C1 segment of cervical spinal cord (tissue), 14 donors: Measurements from ENCODE around the gene ISCA2.
"Not testable (repeated sequence)": the region's sequence is repeated elsewhere in the genome, so short reads cannot be mapped to it uniquely, and the experiment has no call there.

ENCODE experiments used
- DNase-seq, 14 donors: peaks; one replicate each; lab custom pipeline; 2025; lab: John Stamatoyannopoulos, UW

ISCA2 gene

DNA sequence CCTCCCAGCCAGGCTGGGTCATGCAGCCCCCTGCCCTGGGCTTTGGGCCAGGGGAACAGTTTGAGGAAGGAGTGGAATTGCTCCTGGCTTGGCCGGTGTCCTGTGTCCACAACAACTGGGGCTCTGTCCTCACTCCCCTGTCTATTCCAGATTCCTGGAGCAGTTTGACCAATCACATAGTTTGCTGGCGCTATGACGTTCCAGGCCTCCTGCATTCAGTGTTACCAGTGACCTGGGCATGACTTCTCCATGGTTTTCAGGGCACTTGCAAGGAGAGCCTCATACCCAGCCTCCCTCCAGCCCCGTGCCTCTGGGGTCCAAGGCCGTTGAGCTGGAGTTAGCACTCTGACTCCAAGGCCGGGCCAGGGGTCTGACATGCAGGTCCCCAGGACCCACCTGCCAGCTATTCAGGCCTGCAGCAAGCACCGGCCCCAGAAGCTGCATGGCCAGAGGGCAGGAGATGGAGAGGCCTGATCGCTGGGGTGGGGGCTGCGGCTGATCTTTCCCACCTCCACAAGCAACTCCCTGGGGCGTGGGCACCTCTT lies 34.2 kb downstream of the ISCA2 start:
- DNase-seq = no peak

DNA sequence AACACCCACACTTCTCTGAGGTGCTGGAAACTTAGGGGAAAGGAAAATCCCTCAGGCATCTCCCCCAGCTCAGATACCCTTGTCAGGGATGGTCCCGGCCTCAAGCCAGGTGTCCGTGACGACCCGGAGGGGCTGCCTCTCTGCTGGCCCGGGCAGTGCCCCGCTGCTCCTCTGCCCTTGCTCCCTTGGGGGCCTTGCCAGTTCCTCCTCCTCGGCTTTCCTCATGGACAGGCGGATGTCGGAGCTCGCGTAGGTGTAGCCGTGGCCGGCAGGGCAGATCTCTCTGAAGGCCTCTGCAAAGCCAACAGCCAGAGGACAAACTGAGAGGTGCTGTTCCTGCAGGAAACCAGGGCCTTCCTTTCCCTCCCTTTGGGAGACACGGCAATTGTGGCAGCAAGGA lies 34.8 kb downstream of the ISCA2 start:
- DNase-seq = no peak

DNA sequence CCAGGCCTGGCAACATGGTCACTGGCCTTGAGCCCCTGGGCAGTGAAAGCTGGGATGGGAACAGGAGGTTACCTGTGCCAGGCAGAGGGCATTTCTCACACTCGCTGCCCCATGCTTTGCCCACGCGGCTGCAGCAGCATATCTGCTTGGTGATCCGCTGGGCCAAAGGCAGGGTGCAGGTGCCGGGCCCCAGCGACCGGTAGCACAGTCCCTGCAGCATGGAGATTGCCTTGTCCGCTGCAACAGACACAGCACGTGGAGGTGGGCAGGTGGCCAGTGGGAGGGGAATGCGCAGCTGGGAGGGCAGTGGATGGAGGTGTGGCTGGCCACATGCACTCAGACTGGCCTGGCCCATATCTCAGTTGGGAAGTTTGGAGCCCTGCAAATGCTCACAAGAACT lies 35.3 kb downstream of the ISCA2 start:
- DNase-seq = no peak

DNA sequence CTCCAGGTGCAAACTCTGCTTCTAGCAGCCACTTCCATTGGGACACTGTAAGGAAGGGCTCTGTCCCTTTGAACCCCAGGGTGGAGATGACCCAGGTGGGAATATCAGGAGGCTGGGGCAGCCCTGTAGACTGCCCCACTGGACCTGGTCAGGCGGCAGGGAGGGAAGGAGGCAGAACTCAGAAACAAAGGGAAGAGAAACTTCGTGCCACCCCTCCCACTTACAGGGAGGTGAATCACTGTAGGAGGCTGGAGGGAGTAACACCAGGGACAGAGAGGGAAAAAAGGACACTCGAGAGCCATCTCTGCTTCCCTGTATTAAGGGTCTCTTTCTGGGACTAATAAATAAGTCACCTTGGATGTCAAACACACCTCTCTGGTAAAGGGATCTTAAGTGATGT lies 37.4 kb downstream of the ISCA2 start:
- DNase-seq = no peak

DNA sequence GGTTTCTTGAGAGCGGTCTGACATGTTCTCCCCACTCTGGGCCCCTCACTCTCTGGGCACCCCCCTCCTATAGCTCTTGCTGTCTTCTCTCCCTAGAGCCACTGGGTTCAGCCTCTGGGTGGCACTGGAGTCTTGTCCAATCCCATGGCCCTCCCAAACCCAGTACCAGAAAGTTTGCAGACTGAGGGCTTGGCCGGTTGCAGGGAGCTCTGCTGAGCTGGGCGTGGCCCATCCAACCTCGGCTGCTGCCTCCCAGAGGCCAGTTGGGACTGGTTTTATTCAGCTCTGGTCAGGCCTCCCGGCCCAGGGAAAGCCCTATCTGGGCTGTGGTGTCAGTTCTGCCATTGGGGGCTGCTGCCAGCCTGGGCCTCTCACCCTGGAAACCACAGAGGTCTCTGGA lies 37.9 kb downstream of the ISCA2 start:
- DNase-seq = no peak

DNA sequence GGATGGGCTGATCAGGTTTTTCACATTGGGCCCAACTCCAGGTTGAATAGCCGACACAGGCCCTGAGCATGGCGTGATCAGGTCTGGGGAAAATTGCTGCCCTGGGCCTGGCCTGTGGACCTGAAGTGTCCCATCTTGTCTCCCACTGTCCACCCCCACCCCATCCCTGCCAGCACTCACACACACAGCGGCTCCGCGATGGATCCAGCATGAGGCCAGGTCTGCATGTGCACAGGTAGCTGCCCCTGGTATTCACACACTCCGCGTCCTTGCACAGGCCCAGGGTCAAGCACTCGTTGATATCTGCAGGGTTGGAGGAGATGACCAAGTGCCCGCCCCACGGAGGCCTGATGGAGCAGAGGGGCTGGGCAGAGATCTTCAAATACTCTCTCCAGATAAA lies 38.7 kb downstream of the ISCA2 start:
- no peak for DNase-seq

DNA sequence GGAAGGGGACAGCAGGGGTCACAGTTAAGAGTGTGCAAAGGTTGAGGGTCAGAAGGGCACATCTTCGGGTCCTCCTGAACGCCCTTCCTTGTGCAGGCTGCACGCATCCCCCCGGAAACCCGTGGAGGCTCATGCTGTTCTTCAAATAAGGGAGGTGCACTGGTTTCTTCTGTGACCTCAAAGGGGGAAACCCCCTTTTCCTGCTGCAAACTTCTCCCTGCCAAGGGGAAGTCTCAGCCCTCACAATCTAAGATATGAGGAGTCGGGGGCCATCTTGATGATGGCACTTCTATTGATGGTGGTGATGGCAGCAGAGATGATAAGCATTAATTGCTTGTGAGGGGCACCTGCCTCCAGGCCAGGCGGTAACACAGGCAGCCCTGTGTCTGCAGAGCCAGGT lies 40.0 kb downstream of the ISCA2 start:
- DNase-seq = no peak

DNA sequence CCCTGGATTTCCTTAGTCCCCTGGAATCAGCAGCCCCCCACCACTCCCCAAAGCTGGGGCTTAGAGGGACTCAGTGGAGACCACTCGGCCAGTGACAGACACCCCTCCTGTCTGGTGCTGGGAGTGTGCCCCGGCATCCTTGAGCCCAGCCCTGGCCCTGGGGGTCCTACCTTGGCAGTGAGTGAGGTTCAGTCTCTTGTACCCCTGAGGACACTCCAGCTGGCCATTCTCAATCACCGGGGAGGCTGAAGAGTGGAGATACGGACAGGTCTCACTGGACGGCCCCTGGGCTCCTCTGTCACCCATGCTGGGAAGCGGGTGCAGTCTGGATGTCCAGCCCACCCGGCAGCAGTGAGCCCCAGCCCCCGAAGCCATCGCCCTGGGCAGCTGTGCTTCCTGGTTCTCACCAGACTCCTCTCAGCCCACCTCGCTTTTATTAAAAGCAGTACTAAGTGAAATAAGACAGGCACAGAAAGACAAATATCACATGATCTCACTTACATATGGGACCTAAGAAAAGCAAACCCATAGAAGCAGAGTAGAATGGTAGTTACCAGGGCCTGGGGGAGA lies 42.3 kb downstream of the ISCA2 start:
- DNase-seq = no peak

DNA sequence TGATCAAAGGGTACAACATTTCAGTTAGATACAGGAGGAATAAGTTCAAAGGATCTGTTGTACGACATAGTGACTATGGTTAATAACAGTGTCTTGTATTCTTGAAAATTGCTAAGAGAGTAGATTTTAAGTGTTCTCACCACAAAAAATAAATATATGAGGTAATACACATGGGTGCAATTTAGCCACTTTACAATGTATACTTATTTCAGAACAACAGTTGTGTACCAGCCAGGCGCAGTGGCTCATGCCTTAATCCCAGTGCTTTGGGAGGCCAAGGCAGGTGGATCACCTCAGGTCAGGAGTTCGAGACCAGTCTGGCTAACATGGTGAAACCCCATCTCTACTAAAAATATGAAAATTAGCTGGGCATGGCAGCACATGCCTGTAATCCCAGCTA lies 42.8 kb downstream of the ISCA2 start:
- not testable (repeated sequence) for DNase-seq

DNA sequence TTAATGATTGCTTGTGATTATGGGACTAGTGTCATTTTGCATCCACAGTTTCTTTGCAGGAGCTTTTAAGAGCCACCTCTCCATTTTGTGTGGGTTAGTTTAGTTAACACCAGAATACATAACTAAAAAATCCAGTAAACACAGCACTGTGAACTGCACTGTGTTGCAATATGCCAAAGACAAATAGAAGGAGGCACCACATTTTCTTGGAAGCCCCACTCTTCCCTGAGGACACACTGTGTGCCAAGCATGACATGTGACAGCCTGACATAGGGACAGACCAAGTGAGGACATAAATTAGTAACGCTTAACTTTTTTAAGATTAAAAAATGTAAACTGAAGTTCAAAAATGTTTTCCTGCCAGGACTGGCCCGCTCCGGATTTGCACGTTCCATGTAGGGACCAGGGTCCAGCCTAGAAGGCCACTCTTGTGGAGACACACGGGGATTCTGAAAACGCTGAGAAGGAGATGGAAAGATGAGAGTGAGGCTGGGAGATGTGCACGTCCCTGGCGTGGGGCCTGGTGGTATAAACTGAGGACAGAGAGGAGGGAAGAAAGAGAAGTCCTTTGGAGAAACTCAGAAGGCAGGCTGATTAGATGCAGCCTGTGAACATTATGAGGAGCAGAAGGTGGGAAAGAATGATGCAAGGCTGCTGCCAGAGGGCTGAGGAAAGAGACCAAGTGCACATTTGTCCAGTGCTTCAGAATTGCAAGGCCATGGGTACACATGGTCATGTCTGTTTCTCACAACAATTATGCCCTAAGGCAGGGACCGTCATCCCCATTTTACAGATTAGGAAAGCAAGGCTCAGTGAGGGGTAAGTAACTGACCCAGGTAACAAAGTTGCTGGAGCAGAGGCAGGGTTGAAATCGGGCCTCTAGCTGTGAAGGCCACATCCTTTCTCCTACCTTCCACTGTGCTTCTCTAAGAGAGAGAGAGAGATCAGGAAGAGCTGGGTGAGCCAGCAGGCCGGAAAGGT lies 45.1 kb downstream of the ISCA2 start:
- no peak for DNase-seq

DNA sequence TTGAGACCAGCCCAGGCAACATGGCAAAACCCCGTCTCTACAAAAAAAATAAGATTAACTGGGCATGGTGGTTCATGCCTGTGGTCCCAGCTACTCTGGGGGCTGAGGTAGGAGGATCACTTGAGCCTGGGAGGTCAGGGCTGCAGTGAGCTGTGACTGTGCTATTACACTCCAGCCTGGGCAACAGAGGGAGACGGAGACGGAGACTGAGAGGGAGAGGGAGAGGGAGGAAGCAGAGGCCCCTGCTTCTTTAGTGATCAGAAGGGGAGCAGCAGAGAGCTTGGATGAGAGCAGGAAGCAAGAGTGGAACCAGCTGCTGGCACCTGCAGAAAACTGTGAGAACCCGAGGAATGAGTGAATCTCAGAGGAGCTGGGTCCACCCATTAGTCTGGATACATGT lies 45.9 kb downstream of the ISCA2 start:
- DNase-seq = no peak

DNA sequence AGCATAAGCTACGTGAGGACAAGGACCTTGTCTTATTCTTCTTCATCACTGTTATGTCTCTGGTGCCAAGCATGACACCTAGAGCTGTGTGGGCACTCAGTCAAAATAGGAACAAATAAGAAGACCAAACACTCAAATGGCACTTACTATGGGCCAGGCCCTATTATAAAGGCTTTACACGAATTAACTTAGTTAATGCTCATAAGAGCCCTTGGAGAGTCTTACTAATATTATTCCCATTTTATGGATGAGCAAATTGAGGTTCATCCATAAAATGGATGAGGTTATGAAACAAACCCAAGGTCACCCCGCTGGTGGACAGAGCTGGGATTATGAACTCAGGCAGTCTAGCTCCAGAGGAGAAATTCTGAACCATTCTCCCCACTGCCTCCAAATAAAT lies 47.7 kb downstream of the ISCA2 start:
- DNase-seq = no peak

DNA sequence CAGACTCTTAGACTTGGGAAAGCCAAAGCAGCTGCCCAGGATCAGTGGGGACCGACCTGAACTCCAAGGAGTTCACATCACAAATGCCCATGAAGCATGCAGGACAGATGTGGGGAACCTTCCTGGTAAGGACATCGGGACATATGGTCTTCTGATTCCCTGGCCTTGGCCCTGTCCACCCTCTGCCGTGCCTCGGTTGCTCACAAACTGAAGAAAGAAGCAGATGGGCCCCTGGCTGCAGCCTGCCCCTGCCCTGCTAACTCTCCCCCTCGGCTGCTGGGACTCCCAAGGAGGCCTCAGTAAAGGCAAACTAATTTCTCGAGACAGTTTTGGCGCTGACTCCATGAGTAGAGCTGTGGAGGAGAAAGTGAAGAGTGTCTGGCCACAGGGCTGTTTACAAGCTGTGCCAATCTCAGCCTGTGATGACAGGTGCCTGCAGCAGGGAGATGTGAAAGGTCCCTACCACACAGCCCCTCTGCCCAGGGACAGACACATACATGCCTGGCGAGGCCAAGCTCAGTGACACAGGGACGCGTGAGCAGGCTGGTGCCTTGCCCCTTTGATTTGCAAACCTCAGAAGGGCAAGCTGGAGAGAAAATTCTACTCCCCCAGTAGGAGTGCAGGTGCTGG lies 48.6 kb downstream of the ISCA2 start:
- DNase-seq = no peak

DNA sequence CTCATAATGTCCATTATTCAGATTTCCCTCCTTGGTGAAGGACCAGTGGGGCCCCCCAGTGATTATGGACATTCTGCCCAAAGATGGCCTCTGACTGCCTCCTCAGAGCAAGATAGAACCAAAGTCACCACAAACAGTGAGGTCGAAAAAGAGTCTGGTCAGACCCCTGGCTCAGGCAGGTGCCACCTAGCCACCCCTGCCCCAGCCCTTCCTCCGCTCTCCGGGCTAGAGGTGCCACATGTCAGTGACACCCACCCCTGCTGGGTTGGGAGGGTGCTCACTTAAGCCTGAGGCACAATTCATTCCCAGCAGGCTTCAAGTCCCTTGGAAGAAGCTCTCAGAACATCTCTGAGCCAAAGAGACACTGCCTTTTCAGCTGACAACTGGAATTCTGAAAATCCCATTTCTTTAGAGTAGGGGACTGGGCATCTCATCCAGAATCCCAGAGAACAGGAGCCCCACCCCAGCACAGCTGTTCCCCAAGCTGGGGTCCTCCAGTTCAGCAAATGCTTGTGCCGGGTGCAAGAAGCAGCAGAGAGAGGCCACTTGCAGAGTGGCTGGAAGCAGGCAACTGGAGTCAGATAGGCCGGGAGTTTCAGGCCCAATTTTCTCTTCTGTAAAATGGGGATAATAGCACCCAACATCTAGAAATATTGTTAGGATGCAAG lies 50.3 kb downstream of the ISCA2 start:
- no peak for DNase-seq

DNA sequence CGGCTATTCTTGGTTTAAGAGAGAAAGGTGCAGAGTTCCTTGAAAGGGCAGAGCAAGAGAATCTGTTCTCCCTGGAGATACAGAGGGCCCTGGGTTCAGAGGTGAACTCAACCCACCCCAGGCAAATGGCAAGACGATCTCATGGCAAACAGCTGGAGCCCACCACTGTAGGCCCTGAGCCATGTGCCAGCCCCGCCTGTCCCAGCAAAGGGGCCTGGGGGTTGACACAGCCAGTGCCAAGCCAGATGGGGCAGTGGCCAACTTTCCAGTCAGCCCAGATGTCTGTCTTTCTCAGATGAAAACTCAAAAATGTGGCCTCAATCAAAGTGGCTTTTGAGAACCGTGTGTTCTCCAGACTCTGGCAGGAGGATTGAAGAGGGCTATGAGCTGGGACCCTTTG lies 51.8 kb downstream of the ISCA2 start:
- no peak for DNase-seq

DNA sequence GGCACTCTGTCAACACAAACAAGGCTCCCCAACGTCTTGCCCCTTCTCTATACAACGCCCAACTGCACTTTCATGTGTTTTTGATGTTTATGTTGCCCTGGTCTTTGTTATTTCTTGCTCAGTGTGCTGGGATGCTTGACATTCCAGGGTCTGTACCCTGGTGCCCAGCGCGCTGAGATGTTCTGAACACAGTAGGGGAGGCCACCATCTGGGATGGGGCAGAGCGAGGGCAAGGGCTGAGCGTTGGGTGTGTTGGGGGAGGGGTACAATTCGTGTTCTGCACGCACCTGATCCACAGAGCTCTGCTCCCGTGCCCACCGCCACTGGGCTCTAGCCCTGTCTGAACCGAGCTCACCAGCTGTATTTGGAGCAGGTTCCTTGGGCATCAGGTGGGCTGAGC lies 52.9 kb downstream of the ISCA2 start:
- DNase-seq = no peak
